ENCODE measurements around the gene VBP1.

DNA sequence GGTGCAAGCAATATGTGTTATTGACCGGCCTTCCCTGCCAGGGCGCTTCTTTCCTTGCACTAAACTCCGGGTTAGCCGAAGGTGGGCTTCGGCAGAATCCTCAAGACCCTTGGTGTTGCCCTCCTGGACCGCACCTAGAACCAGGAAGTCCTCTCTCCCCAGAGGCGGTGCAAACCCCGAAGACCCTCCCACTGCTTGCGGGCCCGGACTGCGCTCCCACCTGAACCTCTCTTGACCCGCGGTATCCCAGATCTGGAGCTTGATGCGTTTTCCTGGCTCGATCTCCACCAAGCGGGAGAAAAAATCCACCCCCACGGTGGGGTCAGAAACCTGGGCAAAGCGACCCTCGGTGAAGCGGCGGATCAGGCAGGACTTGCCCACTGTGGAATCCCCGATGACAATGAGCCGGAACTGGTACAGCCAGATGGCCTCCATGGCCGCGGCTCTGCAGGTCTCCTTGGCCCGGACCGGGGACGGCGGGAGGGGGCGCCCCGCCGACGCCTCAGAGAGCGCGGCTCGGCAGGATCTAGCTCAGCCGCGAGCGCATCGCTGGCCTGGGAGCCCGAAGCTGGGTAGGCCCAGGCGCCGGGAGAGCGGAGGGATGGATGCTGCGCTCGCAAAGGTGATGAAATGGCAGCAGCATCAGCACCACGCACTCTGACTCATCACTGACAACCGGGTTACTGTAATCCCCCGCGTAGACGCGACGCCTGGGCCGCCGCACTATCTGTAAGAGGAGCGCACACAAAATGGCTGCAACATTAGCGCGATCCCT is 47.8 kb downstream of the VBP1 start, which contains the start of gene RAB39B:
- peak; percentile 17 for TF ChIP-seq CTCF (IDR thresholded peaks at IDR 0.05; ENCODE audit: low read depth, low read length, poor library complexity, severe bottlenecking)
- no peak for TF ChIP-seq EZH2phosphoT487 (IDR thresholded peaks at IDR 0.05; ENCODE audit: borderline replicate concordance, low read length)

Data from DOHH2 (cell line).